SK-N-SH (cell line): Measurements from ENCODE around the gene CCDC54. TPM values are rescaled to one million over a fixed set of nuclear protein-coding genes. Genes with fewer than 3 reads are reported as not detected.

ENCODE experiments used
- CTCF ChIA-PET: fragments of 300-600, 350-600 bp; formaldehyde crosslinking; extraction: SDS; loops from one replicate; lab custom pipeline; 2021; lab: Yijun Ruan, JAX
- POLR2A ChIA-PET: fragments of 350-600 bp; sonication (Branson Sonifier 250); formaldehyde crosslinking; extraction: SDS; loops from one replicate; lab custom pipeline; 2020; ENCODE audit warnings: antibody characterized with exemption, inconsistent platforms; lab: Yijun Ruan, JAX
- DNase-seq: peaks from one replicate; pipeline ENCODE4 v3.0.0; 2012
- H2AFZ ChIP-seq: fragments of 200-600 bp; sonication (generic); 2 replicates; pipeline ENCODE4 v1.8.1; 2016; ENCODE audit warnings: antibody characterized with exemption, mild to moderate bottlenecking, low read depth
- H3F3A ChIP-seq: fragments of 200-600 bp; sonication (generic); replicated peaks from 2 replicates; pipeline ENCODE3; 2016; ENCODE audit warnings: antibody characterized with exemption, mild to moderate bottlenecking; ENCODE audit not compliant: insufficient read depth
- H3K27ac ChIP-seq, 2 experiments: fragments of 200-500 bp in 1 of 2; fragments of 200-600 bp in 1 of 2; sonication (Bioruptor generic) in 1 of 2; sonication (generic), shearing (Covaris generic) in 1 of 2; 2 replicates each; pipeline versions ENCODE4 v1.5.1 to v1.6.1; 2014 to 2016; ENCODE audit warnings: low read depth in 2 of 2, inconsistent platforms in 1 of 2, low read length in 1 of 2, mild to moderate bottlenecking in 1 of 2, mixed read lengths in 1 of 2
- H3K27me3 ChIP-seq: fragments of 200-600 bp; sonication (generic), shearing (Covaris generic); 2 replicates; pipeline ENCODE4 v1.6.1; 2016; ENCODE audit warnings: mixed run types; ENCODE audit not compliant: insufficient read depth
- H3K36me3 ChIP-seq, 2 experiments: fragments of 200-500 bp in 1 of 2; fragments of 200-600 bp in 1 of 2; sonication (Bioruptor generic) in 1 of 2; sonication (generic) in 1 of 2; replicated peaks in 1 of 2; 2 replicates each; pipeline versions ENCODE3 to v1.5.1; 2014 to 2016; ENCODE audit warnings: low read length in 1 of 2, mild to moderate bottlenecking in 1 of 2; ENCODE audit not compliant: insufficient read depth in 2 of 2, control insufficient read depth in 1 of 2
- H3K4me1 ChIP-seq, 2 experiments: fragments of 200-500 bp in 1 of 2; fragments of 200-600 bp in 1 of 2; sonication (Bioruptor generic) in 1 of 2; sonication (generic), shearing (Covaris generic) in 1 of 2; 2 replicates each; pipeline versions ENCODE4 v1.5.1 to v1.6.1; 2014 to 2016; ENCODE audit warnings: low read depth in 1 of 2, low read length in 1 of 2, mixed run types in 1 of 2; ENCODE audit not compliant: insufficient read depth in 2 of 2, control insufficient read depth in 1 of 2
- H3K4me2 ChIP-seq: fragments of 200-600 bp; sonication (generic), shearing (Covaris generic); 2 replicates; pipeline ENCODE4 v1.6.1; 2017; ENCODE audit warnings: mixed run types
- H3K4me3 ChIP-seq, 2 experiments: fragments of 200-500 bp in 1 of 2; fragments of 200-600 bp in 1 of 2; sonication (Bioruptor generic) in 1 of 2; sonication (generic), shearing (Covaris generic) in 1 of 2; 2 replicates each; pipeline versions ENCODE4 v1.5.1 to v1.8.1; 2014 to 2016; ENCODE audit warnings: low read depth in 2 of 2, inconsistent platforms in 1 of 2, low read length in 1 of 2, mild to moderate bottlenecking in 1 of 2, mixed read lengths in 1 of 2, moderate library complexity in 1 of 2
- H3K79me2 ChIP-seq: fragments of 200-600 bp; sonication (generic); 2 replicates; pipeline ENCODE4 v1.8.1; 2017; ENCODE audit warnings: mild to moderate bottlenecking; ENCODE audit not compliant: insufficient read depth
- H3K9ac ChIP-seq: fragments of 200-600 bp; sonication (generic); 2 replicates; pipeline ENCODE4 v1.6.1; 2017; ENCODE audit warnings: mixed run types
- H3K9me2 ChIP-seq: fragments of 200-600 bp; sonication (generic); 2 replicates; pipeline ENCODE4 v1.6.1; 2017; ENCODE audit warnings: mixed run types
- H3K9me3 ChIP-seq: fragments of 200-600 bp; sonication (generic); 2 replicates; pipeline ENCODE4 v1.6.1; 2017; ENCODE audit warnings: mixed run types, mild to moderate bottlenecking, moderate library complexity
- H4K20me1 ChIP-seq: fragments of 200-600 bp; sonication (generic); 2 replicates; pipeline ENCODE4 v1.6.1; 2017; ENCODE audit warnings: mild to moderate bottlenecking, mixed run types; ENCODE audit not compliant: insufficient read depth
- CHD2 ChIP-seq: fragments of 150-350 bp; IDR thresholded peaks from 2 replicates; pipeline ENCODE4 v1.6.1; 2018; ENCODE audit warnings: low read length; ENCODE audit not compliant: partially characterized antibody
- CTCF ChIP-seq: fragments of 200-600 bp; sonication (generic); IDR thresholded peaks from 2 replicates; pipeline ENCODE4 v1.6.1; 2017; ENCODE audit warnings: antibody characterized with exemption, mild to moderate bottlenecking, moderate library complexity
- EP300 ChIP-seq, 2 experiments: IDR thresholded peaks; 2 replicates each; pipeline versions ENCODE4 v1.4.0 to v1.6.1; 2012; ENCODE audit warnings: borderline replicate concordance in 1 of 2, low read depth in 1 of 2, low read length in 1 of 2
- EZH2phosphoT487 ChIP-seq: fragments of 200-600 bp; sonication (generic); IDR thresholded peaks from 2 replicates; pipeline ENCODE4 v1.6.1; 2017; ENCODE audit warnings: low read depth, mixed run types, mild to moderate bottlenecking, antibody characterized with exemption, moderate library complexity, borderline replicate concordance
- FOSL2 ChIP-seq: IDR thresholded peaks from 2 replicates; pipeline ENCODE4 v1.4.0; 2012; ENCODE audit warnings: low read depth, mild to moderate bottlenecking, moderate library complexity, borderline replicate concordance
- FOXM1 ChIP-seq: IDR thresholded peaks from 2 replicates; pipeline ENCODE4 v1.4.0; 2012; ENCODE audit warnings: low read depth, mild to moderate bottlenecking
- IRF3 ChIP-seq: fragments of 150-350 bp; IDR thresholded peaks from 2 replicates; pipeline ENCODE4 v1.6.1; 2016; ENCODE audit warnings: mild to moderate bottlenecking, low read depth, low read length
- MAX ChIP-seq: IDR thresholded peaks from 2 replicates; pipeline ENCODE4 v1.4.0; 2012; ENCODE audit warnings: low read depth
- NRF1 ChIP-seq: IDR thresholded peaks from 2 replicates; pipeline ENCODE4 v1.6.1; 2012; ENCODE audit warnings: low read depth, mild to moderate bottlenecking, low read length
- PBX3 ChIP-seq: IDR thresholded peaks from 2 replicates; pipeline ENCODE4; 2012
- SMC3 ChIP-seq: IDR thresholded peaks from 2 replicates; pipeline ENCODE4 v1.6.1; 2012; ENCODE audit warnings: low read depth, low read length, improper control_type of control experiment
- USF1 ChIP-seq: IDR thresholded peaks from 2 replicates; pipeline ENCODE4 v1.4.0; 2012; ENCODE audit warnings: low read depth, borderline replicate concordance
- YY1 ChIP-seq: IDR thresholded peaks from 2 replicates; pipeline ENCODE4 v1.4.0; 2012; ENCODE audit warnings: low read depth, mild to moderate bottlenecking
- WGBS: methylation state at CpG from one replicate; pipeline ENCODE4 v1.1.6; 2017; ENCODE audit warnings: low lambda C conversion rate; 5-methylcytosine and 5-hydroxymethylcytosine counted together
- polyA plus RNA-seq, 3 experiments: library from polyadenylated mRNA; depleted of rRNA; stranded (reverse); fragments of >200 nt; gene quantifications; 2 replicates each; pipeline ENCODE4 v1.2.3, GENCODE V29; 2012

CCDC54 gene
- polyA plus RNA-seq, 1 of the 3 experiments (the other 2 are of a cell fraction) = not detected

GRCh38 chr3:107395066-107395465 lies 17.8 kb downstream of the CCDC54 start:
- Histone ChIP-seq H2AFZ (no peak overlapping the region), H3F3A (no peaks in the 10 kb centered on the region), H3K36me3 (no peaks in the 10 kb centered on the region), H3K4me2 (no peak overlapping the region), H3K9me2 (no peaks in the 10 kb centered on the region), H4K20me1 (no peaks in the 10 kb centered on the region), H3K79me2 (no peaks in the 10 kb centered on the region), H3K4me3 (no peak overlapping the region), H3K4me1 (peaks cover 0 to 3% of the 10 kb centered on the region in 2 experiments; a peak in 2 of 4 replicates), H3K27ac (no peak overlapping the region), H3K27me3 (no peaks in the 10 kb centered on the region), H3K9ac (no peak overlapping the region), H3K9me3 (no peaks in the 10 kb centered on the region)
- ChIA-PET CTCF (interaction anchor here (1.7 kb wide), 1 partner anchor 123 kb away, joined by 6 read pairs; no protein-coding TSS in a partner anchor), POLR2A (no interaction called here)
- no peak for DNase-seq
- 90% methylated on average over 2 of the region's 2 CpGs for WGBS
- TF ChIP-seq USF1 = no peak
- TF ChIP-seq YY1 = no peak
- TF ChIP-seq CTCF = no peak
- no peak for TF ChIP-seq EZH2phosphoT487
- TF ChIP-seq FOSL2 = no peak
- no peak for TF ChIP-seq EP300 (IDR thresholded peaks at IDR 0.05; ENCODE audit: borderline replicate concordance in 1 of 2, low read depth in 1 of 2, low read length in 1 of 2)
- no peak for TF ChIP-seq NRF1
- TF ChIP-seq PBX3 = no peak
- TF ChIP-seq MAX = no peak
- no peak for TF ChIP-seq IRF3
- no peak for TF ChIP-seq CHD2

- POLR2A ChIA-PET = no interaction called here
- CTCF ChIA-PET = interaction anchor here (0.9 to 1.5 kb wide), 2 partner anchors 20 to 82 kb away, joined by 3 to 6 read pairs; no protein-coding TSS in a partner anchor
- 73% methylated on average over 1 of the region's 1 CpG for WGBS
Observed at GRCh38 chr3:107401301-107401700, 24.1 kb downstream of the CCDC54 start.

More at GRCh38 chr3:107401301-107401700, 24.1 kb downstream of the CCDC54 start:
- Histone ChIP-seq H3K9me3 (no peaks in the 10 kb centered on the region), H3K27ac (no peak overlapping the region), H2AFZ (no peak overlapping the region), H3K9ac (no peak overlapping the region), H3K36me3 (no peaks in the 10 kb centered on the region), H3K4me2 (no peak overlapping the region), H4K20me1 (no peaks in the 10 kb centered on the region), H3K9me2 (no peaks in the 10 kb centered on the region), H3K4me3 (no peak overlapping the region), H3K79me2 (no peaks in the 10 kb centered on the region), H3K27me3 (no peaks in the 10 kb centered on the region), H3K4me1 (peaks cover 0 to 6% of the 10 kb centered on the region in 2 experiments; a peak in 2 of 4 replicates), H3F3A (peaks cover 9% of the 10 kb centered on the region)
- TF ChIP-seq FOXM1 (no peak), SMC3 (no peak)
- no peak for DNase-seq
